Measurements from ENCODE around the gene BRF1.

DNA sequence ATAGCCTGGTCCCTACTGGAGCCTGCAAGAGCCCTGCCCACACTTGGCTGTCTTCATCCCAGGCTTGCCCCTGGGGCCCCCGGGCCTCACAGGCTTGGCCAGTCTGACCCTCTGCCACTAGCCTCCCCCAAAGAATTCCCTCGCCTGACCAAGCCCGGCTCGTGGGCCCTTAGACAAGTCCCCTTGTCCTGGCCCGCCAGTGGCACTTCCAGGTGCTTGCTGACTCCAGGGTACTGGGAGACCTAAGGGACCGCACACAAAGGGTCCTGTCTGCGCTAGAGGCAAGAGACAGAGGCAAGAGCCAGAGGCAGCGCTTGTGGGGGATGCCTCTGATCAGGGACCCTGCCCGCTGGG, 47.5 kb downstream of the BRF1 start:
- TF ChIP-seq, protein P1, sequence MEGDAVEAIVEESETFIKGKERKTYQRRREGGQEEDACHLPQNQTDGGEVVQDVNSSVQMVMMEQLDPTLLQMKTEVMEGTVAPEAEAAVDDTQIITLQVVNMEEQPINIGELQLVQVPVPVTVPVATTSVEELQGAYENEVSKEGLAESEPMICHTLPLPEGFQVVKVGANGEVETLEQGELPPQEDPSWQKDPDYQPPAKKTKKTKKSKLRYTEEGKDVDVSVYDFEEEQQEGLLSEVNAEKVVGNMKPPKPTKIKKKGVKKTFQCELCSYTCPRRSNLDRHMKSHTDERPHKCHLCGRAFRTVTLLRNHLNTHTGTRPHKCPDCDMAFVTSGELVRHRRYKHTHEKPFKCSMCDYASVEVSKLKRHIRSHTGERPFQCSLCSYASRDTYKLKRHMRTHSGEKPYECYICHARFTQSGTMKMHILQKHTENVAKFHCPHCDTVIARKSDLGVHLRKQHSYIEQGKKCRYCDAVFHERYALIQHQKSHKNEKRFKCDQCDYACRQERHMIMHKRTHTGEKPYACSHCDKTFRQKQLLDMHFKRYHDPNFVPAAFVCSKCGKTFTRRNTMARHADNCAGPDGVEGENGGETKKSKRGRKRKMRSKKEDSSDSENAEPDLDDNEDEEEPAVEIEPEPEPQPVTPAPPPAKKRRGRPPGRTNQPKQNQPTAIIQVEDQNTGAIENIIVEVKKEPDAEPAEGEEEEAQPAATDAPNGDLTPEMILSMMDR (IDR thresholded peaks at IDR 0.05): no peak
- TF ChIP-seq POLR2A (IDR thresholded peaks at IDR 0.05): no peak

Measured in testis (tissue), 2 donors.